ENCODE data around the gene BORCS5.

BORCS5 gene

GRCh38 chr12:12380949-12381593, 24.2 kb downstream of the BORCS5 start:
- H3K27me3 ChIP-seq (ENCODE audit: insufficient read depth, low read depth, severe bottlenecking): no peaks in the 10 kb centered on the region
- no peak overlapping the region for H3K27ac ChIP-seq
- TF ChIP-seq, protein P1, sequence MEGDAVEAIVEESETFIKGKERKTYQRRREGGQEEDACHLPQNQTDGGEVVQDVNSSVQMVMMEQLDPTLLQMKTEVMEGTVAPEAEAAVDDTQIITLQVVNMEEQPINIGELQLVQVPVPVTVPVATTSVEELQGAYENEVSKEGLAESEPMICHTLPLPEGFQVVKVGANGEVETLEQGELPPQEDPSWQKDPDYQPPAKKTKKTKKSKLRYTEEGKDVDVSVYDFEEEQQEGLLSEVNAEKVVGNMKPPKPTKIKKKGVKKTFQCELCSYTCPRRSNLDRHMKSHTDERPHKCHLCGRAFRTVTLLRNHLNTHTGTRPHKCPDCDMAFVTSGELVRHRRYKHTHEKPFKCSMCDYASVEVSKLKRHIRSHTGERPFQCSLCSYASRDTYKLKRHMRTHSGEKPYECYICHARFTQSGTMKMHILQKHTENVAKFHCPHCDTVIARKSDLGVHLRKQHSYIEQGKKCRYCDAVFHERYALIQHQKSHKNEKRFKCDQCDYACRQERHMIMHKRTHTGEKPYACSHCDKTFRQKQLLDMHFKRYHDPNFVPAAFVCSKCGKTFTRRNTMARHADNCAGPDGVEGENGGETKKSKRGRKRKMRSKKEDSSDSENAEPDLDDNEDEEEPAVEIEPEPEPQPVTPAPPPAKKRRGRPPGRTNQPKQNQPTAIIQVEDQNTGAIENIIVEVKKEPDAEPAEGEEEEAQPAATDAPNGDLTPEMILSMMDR (IDR thresholded peaks at IDR 0.05; ENCODE audit: low read depth, low read length): no peak
- no peaks in the 10 kb centered on the region for H3K9me3 ChIP-seq (ENCODE audit: severe bottlenecking)
- H3K4me3 ChIP-seq (ENCODE audit: low read depth, low read length): no peak overlapping the region
- no peaks in the 10 kb centered on the region for H3K36me3 ChIP-seq
- no peak for DNase-seq

DNA sequence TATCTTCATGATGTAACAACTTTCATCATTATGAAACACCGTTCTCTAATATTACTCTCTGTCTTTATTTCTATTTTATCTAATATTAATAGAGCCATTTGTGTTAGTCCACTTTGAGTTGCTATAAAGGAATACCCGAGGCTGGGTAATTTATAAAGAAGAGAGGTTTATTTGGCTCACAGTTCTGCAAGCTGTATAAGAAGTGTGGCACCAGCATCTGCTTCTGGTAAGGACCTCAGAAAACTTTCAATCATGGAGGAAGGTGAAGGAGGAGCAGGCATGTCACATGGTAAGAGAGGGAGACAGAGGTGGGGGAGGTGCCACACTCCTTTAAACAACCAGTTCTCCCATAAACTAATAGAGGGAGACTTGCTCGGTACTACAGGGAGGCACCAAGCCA, 25.1 kb downstream of the BORCS5 start:
- no peak overlapping the region for H3K4me3 ChIP-seq (ENCODE audit: low read depth, low read length)
- no peaks in the 10 kb centered on the region for H3K27me3 ChIP-seq (ENCODE audit: insufficient read depth, low read depth, severe bottlenecking)
- H3K36me3 ChIP-seq: no peaks in the 10 kb centered on the region
- TF ChIP-seq, protein P1 (IDR thresholded peaks at IDR 0.05; ENCODE audit: low read depth, low read length): no peak
- DNase-seq: no peak
- H3K27ac ChIP-seq: no peak overlapping the region
- H3K9me3 ChIP-seq (ENCODE audit: severe bottlenecking): no peaks in the 10 kb centered on the region

GRCh38 chr12:12384571-12385340, 27.9 kb downstream of the BORCS5 start:
- DNase-seq: no peak

DNA sequence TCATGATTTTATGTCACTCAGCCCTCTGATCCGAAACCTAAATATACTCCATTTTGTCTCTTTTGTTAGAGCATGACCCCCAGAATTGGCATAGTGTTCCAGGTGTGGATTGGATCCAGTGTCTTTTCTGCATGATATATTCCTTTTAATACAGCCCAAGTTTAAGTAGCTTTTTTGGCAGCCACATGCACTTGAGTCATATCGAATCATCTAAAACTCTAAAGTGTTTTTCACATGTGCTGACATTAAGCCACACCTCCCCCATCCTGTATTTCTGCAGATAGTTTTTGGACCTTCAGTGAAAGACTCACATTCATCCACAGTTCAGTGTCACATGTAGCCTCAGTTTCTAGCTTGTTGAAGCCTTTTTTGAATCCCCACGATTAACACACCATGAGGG, 30.6 kb downstream of the BORCS5 start:
- Histone ChIP-seq H3K9me3 (ENCODE audit: severe bottlenecking) (no peaks in the 10 kb centered on the region), H3K4me3 (ENCODE audit: low read depth, low read length) (no peak overlapping the region), H3K27ac (no peak overlapping the region), H3K36me3 (no peaks in the 10 kb centered on the region), H3K27me3 (ENCODE audit: insufficient read depth, low read depth, severe bottlenecking) (no peaks in the 10 kb centered on the region)
- DNase-seq: no peak
- TF ChIP-seq, protein P1 (IDR thresholded peaks at IDR 0.05; ENCODE audit: low read depth, low read length): no peak

More at GRCh38 chr12:12384571-12385340, 27.9 kb downstream of the BORCS5 start:
- H3K27ac ChIP-seq: no peak overlapping the region
- H3K4me3 ChIP-seq (ENCODE audit: low read depth, low read length): no peak overlapping the region
- no peaks in the 10 kb centered on the region for H3K36me3 ChIP-seq
- H3K9me3 ChIP-seq (ENCODE audit: severe bottlenecking): no peaks in the 10 kb centered on the region
- TF ChIP-seq, protein P1 (IDR thresholded peaks at IDR 0.05; ENCODE audit: low read depth, low read length): no peak
- no peaks in the 10 kb centered on the region for H3K27me3 ChIP-seq (ENCODE audit: insufficient read depth, low read depth, severe bottlenecking)

- Histone ChIP-seq H3K36me3 (no peaks in the 10 kb centered on the region), H3K27ac (no peak overlapping the region), H3K27me3 (ENCODE audit: insufficient read depth, low read depth, severe bottlenecking) (no peaks in the 10 kb centered on the region), H3K9me3 (ENCODE audit: severe bottlenecking) (no peaks in the 10 kb centered on the region), H3K4me3 (ENCODE audit: low read depth, low read length) (no peak overlapping the region)
- TF ChIP-seq, protein P1 (IDR thresholded peaks at IDR 0.05; ENCODE audit: low read depth, low read length): no peak
- no peak for DNase-seq
These were observed 35.5 kb downstream of the BORCS5 start for GRCh38 chr12:12392413-12392812.
